ENCODE results near the gene MGAT4A. TPM values are rescaled to one million over a fixed set of nuclear protein-coding genes. Genes with fewer than 3 reads are reported as not detected.

MGAT4A gene
- total RNA-seq, 1 donor from 2014 or later, result 1.7 TPM

- H3K36me3 Mint-ChIP-seq (ENCODE audit: low read depth, unreplicated experiment), result no peaks in the 10 kb centered on the region
- H3K27me3 Mint-ChIP-seq (ENCODE audit: low read depth, unreplicated experiment), result peaks cover 7% of the 10 kb centered on the region
- no peaks in the 10 kb centered on the region for H4K20me1 ChIP-seq (ENCODE audit: insufficient read depth, low read length)
- no peak overlapping the region for H3K4me3 Mint-ChIP-seq (ENCODE audit: unreplicated experiment)
- H3K4me1 Mint-ChIP-seq (ENCODE audit: low read depth, unreplicated experiment), result no peaks in the 10 kb centered on the region
- no peak overlapping the region for H3K4me3 ChIP-seq (ENCODE audit: insufficient read depth, low read depth, low read length)
- H3K27me3 ChIP-seq (ENCODE audit: insufficient read depth, low read length), result peaks cover 7% of the 10 kb centered on the region
- H3K27ac Mint-ChIP-seq (ENCODE audit: unreplicated experiment), result no peak overlapping the region
- H3K36me3 ChIP-seq (ENCODE audit: insufficient read depth, low read length), result no peaks in the 10 kb centered on the region
- DNase-seq (ENCODE audit: low read depth), result no peak
- TF ChIP-seq EZH2 (IDR thresholded peaks at IDR 0.05; ENCODE audit: insufficient read depth, low read length), result no peak
- TF ChIP-seq, protein P1, sequence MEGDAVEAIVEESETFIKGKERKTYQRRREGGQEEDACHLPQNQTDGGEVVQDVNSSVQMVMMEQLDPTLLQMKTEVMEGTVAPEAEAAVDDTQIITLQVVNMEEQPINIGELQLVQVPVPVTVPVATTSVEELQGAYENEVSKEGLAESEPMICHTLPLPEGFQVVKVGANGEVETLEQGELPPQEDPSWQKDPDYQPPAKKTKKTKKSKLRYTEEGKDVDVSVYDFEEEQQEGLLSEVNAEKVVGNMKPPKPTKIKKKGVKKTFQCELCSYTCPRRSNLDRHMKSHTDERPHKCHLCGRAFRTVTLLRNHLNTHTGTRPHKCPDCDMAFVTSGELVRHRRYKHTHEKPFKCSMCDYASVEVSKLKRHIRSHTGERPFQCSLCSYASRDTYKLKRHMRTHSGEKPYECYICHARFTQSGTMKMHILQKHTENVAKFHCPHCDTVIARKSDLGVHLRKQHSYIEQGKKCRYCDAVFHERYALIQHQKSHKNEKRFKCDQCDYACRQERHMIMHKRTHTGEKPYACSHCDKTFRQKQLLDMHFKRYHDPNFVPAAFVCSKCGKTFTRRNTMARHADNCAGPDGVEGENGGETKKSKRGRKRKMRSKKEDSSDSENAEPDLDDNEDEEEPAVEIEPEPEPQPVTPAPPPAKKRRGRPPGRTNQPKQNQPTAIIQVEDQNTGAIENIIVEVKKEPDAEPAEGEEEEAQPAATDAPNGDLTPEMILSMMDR (IDR thresholded peaks at IDR 0.05; ENCODE audit: insufficient read depth, low read depth, low read length), result no peak
- no peak overlapping the region for H3K4me2 ChIP-seq (ENCODE audit: low read length)
- H2AFZ ChIP-seq (ENCODE audit: low read depth, low read length), result no peak overlapping the region
- no peaks in the 10 kb centered on the region for H3K9me3 Mint-ChIP-seq (ENCODE audit: unreplicated experiment)
- H3K27ac ChIP-seq (ENCODE audit: low read depth, low read length), result no peak overlapping the region
- H3K9me3 ChIP-seq (ENCODE audit: insufficient read depth, low read depth, low read length), result no peaks in the 10 kb centered on the region
- H3K79me2 ChIP-seq (ENCODE audit: insufficient read depth, low read length), result no peaks in the 10 kb centered on the region
- no peak overlapping the region for H3K9ac ChIP-seq (ENCODE audit: low read length)
- no peak for FAIRE-seq
- no peaks in the 10 kb centered on the region for H3K4me1 ChIP-seq (ENCODE audit: insufficient read depth, low read length)
Measured at GRCh38 chr2:98712145-98712544, 18.8 kb downstream of the MGAT4A start.

- H3K27ac Mint-ChIP-seq (ENCODE audit: unreplicated experiment), result no peak overlapping the region
- H3K4me3 Mint-ChIP-seq (ENCODE audit: unreplicated experiment), result no peak overlapping the region
- no peaks in the 10 kb centered on the region for H3K36me3 ChIP-seq (ENCODE audit: insufficient read depth, low read length)
- no peak overlapping the region for H3K27ac ChIP-seq (ENCODE audit: low read depth, low read length)
- H3K9me3 ChIP-seq (ENCODE audit: insufficient read depth, low read depth, low read length), result no peaks in the 10 kb centered on the region
- peaks cover 7% of the 10 kb centered on the region for H3K27me3 ChIP-seq (ENCODE audit: insufficient read depth, low read length)
- DNase-seq (ENCODE audit: low read depth) (no peak), FAIRE-seq (no peak)
- no peaks in the 10 kb centered on the region for H3K4me1 Mint-ChIP-seq (ENCODE audit: low read depth, unreplicated experiment)
- H3K79me2 ChIP-seq (ENCODE audit: insufficient read depth, low read length), result no peaks in the 10 kb centered on the region
- H2AFZ ChIP-seq (ENCODE audit: low read depth, low read length), result no peak overlapping the region
- H4K20me1 ChIP-seq (ENCODE audit: insufficient read depth, low read length), result no peaks in the 10 kb centered on the region
- TF ChIP-seq, protein P1 (IDR thresholded peaks at IDR 0.05; ENCODE audit: insufficient read depth, low read depth, low read length), result no peak
- TF ChIP-seq EZH2 (IDR thresholded peaks at IDR 0.05; ENCODE audit: insufficient read depth, low read length), result no peak
- peaks cover 7% of the 10 kb centered on the region for H3K27me3 Mint-ChIP-seq (ENCODE audit: low read depth, unreplicated experiment)
- no peaks in the 10 kb centered on the region for H3K4me1 ChIP-seq (ENCODE audit: insufficient read depth, low read length)
- H3K9ac ChIP-seq (ENCODE audit: low read length), result no peak overlapping the region
- no peak overlapping the region for H3K4me3 ChIP-seq (ENCODE audit: insufficient read depth, low read depth, low read length)
- H3K9me3 Mint-ChIP-seq (ENCODE audit: unreplicated experiment), result no peaks in the 10 kb centered on the region
- H3K4me2 ChIP-seq (ENCODE audit: low read length), result no peak overlapping the region
- H3K36me3 Mint-ChIP-seq (ENCODE audit: low read depth, unreplicated experiment), result no peaks in the 10 kb centered on the region
Measured at GRCh38 chr2:98711506-98711905, 19.4 kb downstream of the MGAT4A start.

GRCh38 chr2:98710734-98711133, 20.2 kb downstream of the MGAT4A start:
- Histone ChIP-seq H3K27me3 (ENCODE audit: insufficient read depth, low read length) (peaks cover 7% of the 10 kb centered on the region), H3K4me3 (ENCODE audit: insufficient read depth, low read depth, low read length) (no peak overlapping the region), H4K20me1 (ENCODE audit: insufficient read depth, low read length) (no peaks in the 10 kb centered on the region), H3K4me1 (ENCODE audit: insufficient read depth, low read length) (no peaks in the 10 kb centered on the region), H3K9ac (ENCODE audit: low read length) (no peak overlapping the region), H3K4me2 (ENCODE audit: low read length) (no peak overlapping the region), H3K79me2 (ENCODE audit: insufficient read depth, low read length) (no peaks in the 10 kb centered on the region), H3K27ac (ENCODE audit: low read depth, low read length) (no peak overlapping the region), H3K9me3 (ENCODE audit: insufficient read depth, low read depth, low read length) (no peaks in the 10 kb centered on the region), H3K36me3 (ENCODE audit: insufficient read depth, low read length) (no peaks in the 10 kb centered on the region), H2AFZ (ENCODE audit: low read depth, low read length) (no peak overlapping the region)
- H3K36me3 Mint-ChIP-seq (ENCODE audit: low read depth, unreplicated experiment), result no peaks in the 10 kb centered on the region
- H3K27ac Mint-ChIP-seq (ENCODE audit: unreplicated experiment), result no peak overlapping the region
- FAIRE-seq (no peak), DNase-seq (ENCODE audit: low read depth) (no peak)
- no peaks in the 10 kb centered on the region for H3K4me1 Mint-ChIP-seq (ENCODE audit: low read depth, unreplicated experiment)
- TF ChIP-seq, protein P1 (IDR thresholded peaks at IDR 0.05; ENCODE audit: insufficient read depth, low read depth, low read length), result no peak
- no peak for TF ChIP-seq EZH2 (IDR thresholded peaks at IDR 0.05; ENCODE audit: insufficient read depth, low read length)
- H3K9me3 Mint-ChIP-seq (ENCODE audit: unreplicated experiment), result no peaks in the 10 kb centered on the region
- H3K27me3 Mint-ChIP-seq (ENCODE audit: low read depth, unreplicated experiment), result peaks cover 7% of the 10 kb centered on the region
- no peak overlapping the region for H3K4me3 Mint-ChIP-seq (ENCODE audit: unreplicated experiment)

Data from astrocyte (in vitro differentiated cells and primary cell).